GM12878 (cell line): ENCODE data around the gene NFATC2.

Experiments used
- CBFB ChIP-seq: IDR thresholded peaks from 2 replicates; pipeline ENCODE4 v1.6.1; 2016; ENCODE audit warnings: antibody characterized with exemption, low read depth
- CEBPB ChIP-seq, 2 experiments: fragments of 150-350 bp in 1 of 2; IDR thresholded peaks; 2 replicates each; pipeline ENCODE4 v1.6.1; 2012 to 2014; ENCODE audit warnings: low read depth in 2 of 2, low read length in 2 of 2, borderline replicate concordance in 1 of 2, inconsistent platforms in 1 of 2
- EZH2 ChIP-seq: IDR thresholded peaks from 2 replicates; pipeline ENCODE4 v1.6.1; 2012; ENCODE audit warnings: low read depth, mild to moderate bottlenecking, control low read depth, inconsistent platforms, low read length, borderline replicate concordance; ENCODE audit not compliant: control insufficient read depth
- FOXK2 ChIP-seq: fragments of 450-650 bp; IDR thresholded peaks from 2 replicates; pipeline ENCODE4 v1.6.1; 2017; ENCODE audit warnings: mild to moderate bottlenecking, moderate library complexity
- POLR2AphosphoS5 ChIP-seq: IDR thresholded peaks from 2 replicates; pipeline ENCODE4 v1.6.1; 2011; ENCODE audit warnings: mild to moderate bottlenecking, low read length, inconsistent platforms

DNA sequence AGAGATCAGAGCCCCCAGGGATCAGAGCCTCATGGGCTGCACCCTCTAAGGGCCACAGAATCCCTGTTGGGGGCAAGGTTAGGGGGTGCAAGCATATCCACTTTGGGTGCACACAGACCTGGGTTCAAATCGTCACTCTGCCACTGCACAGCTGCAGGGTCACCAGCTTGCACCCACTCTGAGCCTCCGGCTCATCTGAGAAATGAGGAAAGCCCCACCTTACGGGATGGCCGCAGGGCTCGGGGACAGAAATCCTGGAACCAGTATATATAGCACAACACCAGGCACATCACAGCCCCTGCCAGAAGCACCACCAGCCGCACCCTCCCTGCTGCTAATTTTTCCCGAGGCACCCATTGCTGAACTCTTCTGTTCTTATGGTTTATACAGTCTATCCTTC lies 169.6 kb downstream of the NFATC2 start:
- no peak for TF ChIP-seq POLR2AphosphoS5
- TF ChIP-seq FOXK2, result no peak
- no peak for TF ChIP-seq CBFB
- no peak for TF ChIP-seq CEBPB (IDR thresholded peaks at IDR 0.05; ENCODE audit: borderline replicate concordance in 1 of 2, low read depth in 2 of 2, low read length in 2 of 2)
- no peak for TF ChIP-seq EZH2
